Parathyroid adenoma (tissue), 2 donors: ENCODE measurements around the gene TMEM167A.

ENCODE experiments used
- H2AFZ ChIP-seq: fragments of 300-600 bp; sonication (generic); one replicate; pipeline ENCODE4 v1.7.0; 2017; ENCODE audit warnings: antibody characterized with exemption, mild to moderate bottlenecking
- H3K27ac ChIP-seq: fragments of 300-600 bp; sonication (generic); one replicate; pipeline ENCODE4 v1.7.0; 2017
- H3K27me3 ChIP-seq: fragments of 300-600 bp; sonication (generic); one replicate; pipeline ENCODE4 v1.7.0; 2017; ENCODE audit warnings: low read length; ENCODE audit not compliant: control insufficient read depth, insufficient read depth
- H3K36me3 ChIP-seq: fragments of 300-600 bp; sonication (generic); one replicate; pipeline ENCODE4 v1.7.0; 2017; ENCODE audit warnings: low read length; ENCODE audit not compliant: control insufficient read depth, insufficient read depth
- H3K4me1 ChIP-seq: fragments of 300-600 bp; sonication (generic); one replicate; pipeline ENCODE4 v1.7.0; 2017; ENCODE audit warnings: control low read depth
- H3K4me2 ChIP-seq: fragments of 300-600 bp; sonication (generic); one replicate; pipeline ENCODE4 v1.7.0; 2017; ENCODE audit warnings: low read length
- H3K4me3 ChIP-seq: fragments of 300-600 bp; sonication (generic); one replicate; pipeline ENCODE4 v1.7.0; 2017; ENCODE audit warnings: low read depth, low read length
- H3K79me2 ChIP-seq: fragments of 300-600 bp; sonication (generic); one replicate; pipeline ENCODE4 v1.7.0; 2017; ENCODE audit warnings: control low read depth
- H3K9ac ChIP-seq: fragments of 300-600 bp; sonication (generic); one replicate; pipeline ENCODE4 v1.7.0; 2017; ENCODE audit warnings: mild to moderate bottlenecking
- H3K9me3 ChIP-seq: fragments of 300-600 bp; sonication (generic); one replicate; pipeline ENCODE4 v1.7.0; 2017; ENCODE audit warnings: low read length; ENCODE audit not compliant: control insufficient read depth
- CTCF ChIP-seq: fragments of 300-600 bp; sonication (generic); IDR thresholded peaks from one replicate; pipeline ENCODE4 v1.7.0; 2017; ENCODE audit warnings: antibody characterized with exemption, mild to moderate bottlenecking
- donor health status: primary hyperparathyroidism.

TMEM167A gene

GRCh38 chr5:83118976-83119375, 41.8 kb upstream of the TMEM167A start:
- Histone ChIP-seq H3K4me3 (no peak overlapping the region), H3K27ac (no peak overlapping the region), H3K27me3 (no peaks in the 10 kb centered on the region), H2AFZ (no peak overlapping the region), H3K36me3 (no peaks in the 10 kb centered on the region), H3K4me1 (no peaks in the 10 kb centered on the region), H3K9ac (no peak overlapping the region), H3K4me2 (no peak overlapping the region), H3K9me3 (no peaks in the 10 kb centered on the region), H3K79me2 (no peaks in the 10 kb centered on the region)
- TF ChIP-seq CTCF: no peak

- Histone ChIP-seq H3K9ac (no peak overlapping the region), H3K27me3 (no peaks in the 10 kb centered on the region), H3K4me2 (no peak overlapping the region), H3K4me3 (no peak overlapping the region), H3K27ac (no peak overlapping the region), H3K36me3 (no peaks in the 10 kb centered on the region), H3K4me1 (no peaks in the 10 kb centered on the region), H3K9me3 (no peaks in the 10 kb centered on the region), H3K79me2 (no peaks in the 10 kb centered on the region), H2AFZ (no peak overlapping the region)
- no peak for TF ChIP-seq CTCF
These were observed 41.3 kb upstream of the TMEM167A start for GRCh38 chr5:83118471-83118870.

GRCh38 chr5:83115816-83116215, 38.6 kb upstream of the TMEM167A start:
- no peak for TF ChIP-seq CTCF

GRCh38 chr5:83109380-83109779, 32.2 kb upstream of the TMEM167A start:
- H3K27ac ChIP-seq: no peak overlapping the region
- no peak overlapping the region for H2AFZ ChIP-seq
- no peak overlapping the region for H3K4me3 ChIP-seq
- H3K27me3 ChIP-seq: no peaks in the 10 kb centered on the region
- no peak overlapping the region for H3K4me2 ChIP-seq
- no peaks in the 10 kb centered on the region for H3K79me2 ChIP-seq
- no peaks in the 10 kb centered on the region for H3K36me3 ChIP-seq
- no peaks in the 10 kb centered on the region for H3K4me1 ChIP-seq
- no peaks in the 10 kb centered on the region for H3K9me3 ChIP-seq
- no peak overlapping the region for H3K9ac ChIP-seq
- no peak for TF ChIP-seq CTCF

More at GRCh38 chr5:83115816-83116215, 38.6 kb upstream of the TMEM167A start:
- no peak overlapping the region for H2AFZ ChIP-seq
- H3K4me1 ChIP-seq: no peaks in the 10 kb centered on the region
- H3K27ac ChIP-seq: no peak overlapping the region
- H3K9ac ChIP-seq: no peak overlapping the region
- H3K79me2 ChIP-seq: no peaks in the 10 kb centered on the region
- no peak overlapping the region for H3K4me3 ChIP-seq
- no peaks in the 10 kb centered on the region for H3K9me3 ChIP-seq
- H3K4me2 ChIP-seq: no peak overlapping the region
- H3K27me3 ChIP-seq: no peaks in the 10 kb centered on the region
- H3K36me3 ChIP-seq: no peaks in the 10 kb centered on the region

GRCh38 chr5:83107692-83108420, 30.7 kb upstream of the TMEM167A start:
- no peaks in the 10 kb centered on the region for H3K36me3 ChIP-seq
- H3K9me3 ChIP-seq: no peaks in the 10 kb centered on the region
- no peak overlapping the region for H3K4me2 ChIP-seq
- no peak overlapping the region for H3K9ac ChIP-seq
- H3K27ac ChIP-seq: no peak overlapping the region
- H2AFZ ChIP-seq: no peak overlapping the region
- no peak for TF ChIP-seq CTCF
- H3K4me1 ChIP-seq: no peaks in the 10 kb centered on the region
- H3K79me2 ChIP-seq: no peaks in the 10 kb centered on the region
- H3K4me3 ChIP-seq: no peak overlapping the region
- H3K27me3 ChIP-seq: no peaks in the 10 kb centered on the region
